Fibroblast of villous mesenchyme (primary cell): ENCODE data around the gene RAB4A. TPM values are rescaled to one million over a fixed set of nuclear protein-coding genes. Genes with fewer than 3 reads are reported as not detected.

Experiments used
- DNase-seq: peaks from one replicate; pipeline ENCODE4 v3.0.0-alpha.2; 2010; ENCODE audit warnings: low read depth
- H3K4me3 ChIP-seq: 2 replicates; pipeline ENCODE4 v1.5.1; 2011; ENCODE audit warnings: low read depth, mild to moderate bottlenecking, low read length
- CTCF ChIP-seq: IDR thresholded peaks from 2 replicates; pipeline ENCODE4 v1.5.1; 2012; ENCODE audit warnings: low read depth, mild to moderate bottlenecking, low read length; ENCODE audit not compliant: insufficient read depth
- total RNA-seq: library from RNA; depleted of rRNA; stranded (reverse); fragments of >200 nt; gene quantifications from 2 replicates; pipeline ENCODE4 v1.2.3, GENCODE V29; 2012

The RAB4A gene
- total RNA-seq, result 17.1 and 18.6 TPM in 2 replicates

- DNase-seq, result peak; percentile 87
- peak within 1 kb of the TSS; percentile 84 for H3K4me3 ChIP-seq
- no peak for TF ChIP-seq CTCF
These were observed at the start of gene RAB4A for GRCh38 chr1:229270547-229271447. RAB4A (plus strand) TSS chr1:229271111; CDS start chr1:229271340, 229 bp downstream.

GRCh38 chr1:229222081-229222480, 48.8 kb upstream of the RAB4A start:
- H3K4me3 ChIP-seq, result no peak overlapping the region
- no peak for DNase-seq
- TF ChIP-seq CTCF, result no peak

GRCh38 chr1:229223498-229223897, 47.4 kb upstream of the RAB4A start:
- no peak for TF ChIP-seq CTCF
- no peak overlapping the region for H3K4me3 ChIP-seq
- DNase-seq, result no peak

- H3K4me3 ChIP-seq, result no peak overlapping the region
- TF ChIP-seq CTCF, result no peak
- peak; percentile 49 for DNase-seq
These were observed 46.6 kb upstream of the RAB4A start for GRCh38 chr1:229224308-229224707.

- no peak for TF ChIP-seq CTCF
- DNase-seq, result no peak
- H3K4me3 ChIP-seq, result no peak overlapping the region
These were observed 45.6 kb upstream of the RAB4A start for GRCh38 chr1:229225331-229225782.

- no peak for DNase-seq
- H3K4me3 ChIP-seq, result no peak overlapping the region
- no peak for TF ChIP-seq CTCF
These were observed 44.1 kb upstream of the RAB4A start for GRCh38 chr1:229226796-229227195.
